ENCODE data around the gene TFB2M.

- TF ChIP-seq YY1 (IDR thresholded peaks at IDR 0.05; ENCODE audit: insufficient read depth, insufficient read length) (no peak), ZNF274 (IDR thresholded peaks at IDR 0.05; ENCODE audit: low read depth, low read length) (no peak), SUZ12 (IDR thresholded peaks at IDR 0.05; ENCODE audit: extremely low read depth, insufficient read depth, insufficient read length) (no peak)
These were observed 47.2 kb upstream of the TFB2M start for GRCh38 chr1:246613096-246613758.
